T follicular helper cell (primary cell): ENCODE data around the gene PBX2.

Experiments used
- DNase-seq: peaks from one replicate; pipeline ENCODE4 v3.0.0-alpha.2; 2020; ENCODE audit warnings: low read depth

PBX2 gene

DNA sequence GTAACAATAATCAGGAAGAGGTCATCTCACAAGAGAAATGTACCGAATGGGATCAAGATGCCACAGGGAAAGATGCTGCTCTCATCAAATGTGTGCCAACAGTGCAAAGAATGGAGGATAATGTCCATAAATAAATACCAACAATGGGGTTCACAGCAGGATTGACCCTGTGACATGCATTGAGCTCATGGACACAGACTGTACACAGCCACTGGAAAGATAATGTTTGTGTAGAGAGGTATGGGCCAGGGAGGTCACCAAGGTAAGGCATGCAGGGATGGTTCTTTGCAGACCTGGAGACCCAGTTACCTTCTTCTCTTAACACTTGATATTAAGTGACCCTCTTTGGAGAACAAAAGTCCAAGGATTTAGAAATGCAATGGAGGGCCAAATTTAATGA, 15.6 kb downstream of the PBX2 start:
- DNase-seq = no peak

DNA sequence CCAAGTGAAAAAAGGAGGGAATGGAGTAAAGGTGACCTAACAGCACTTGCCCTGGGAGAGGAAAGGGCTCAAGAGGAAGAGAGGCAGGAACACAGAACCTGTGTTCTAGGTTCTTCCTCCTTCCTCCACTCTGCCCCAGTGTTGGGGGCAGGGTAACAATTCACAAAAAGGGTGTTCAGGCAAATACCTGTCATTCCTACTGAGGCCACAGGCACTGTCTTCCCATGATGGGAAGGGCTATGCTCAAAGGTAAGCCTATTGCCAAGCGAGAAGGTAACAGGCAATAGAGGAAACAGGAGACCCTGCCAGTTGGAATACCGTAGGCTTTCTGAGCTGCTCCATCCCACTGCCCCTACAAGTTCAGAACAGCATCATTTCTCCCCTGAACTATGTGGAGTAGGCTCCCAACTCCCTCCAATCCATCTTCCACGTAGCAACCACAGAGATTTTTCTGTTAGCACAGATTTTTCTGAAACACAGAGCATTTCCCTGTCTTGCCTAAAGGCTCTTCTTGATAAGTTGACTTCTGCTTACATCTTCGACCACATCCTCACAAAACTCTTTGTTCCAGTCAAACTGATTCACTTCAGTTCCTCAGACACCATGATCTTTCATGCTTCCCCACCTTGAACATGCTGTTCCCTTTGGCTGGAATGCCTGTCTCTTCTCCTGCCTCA, 16.8 kb downstream of the PBX2 start:
- DNase-seq = no peak

DNA sequence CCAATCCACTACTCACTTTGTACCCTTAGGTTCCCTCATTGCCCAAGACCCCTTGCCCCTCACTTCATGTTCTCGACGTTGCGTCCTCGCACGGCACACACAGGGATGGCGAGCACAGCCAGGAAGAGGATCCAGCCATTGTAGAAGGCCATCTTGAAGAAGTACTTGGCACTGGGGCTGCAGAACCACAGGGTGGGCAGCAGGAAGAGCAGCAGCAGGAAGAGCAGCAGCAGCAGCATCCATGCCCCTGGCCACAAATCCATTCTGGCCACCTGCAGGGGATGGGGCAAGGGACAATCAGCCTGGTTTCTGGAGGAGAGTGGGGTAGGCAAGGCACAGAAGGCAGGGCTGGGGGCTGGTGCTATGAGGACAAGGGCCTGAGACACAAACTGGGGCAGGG, 18.8 kb downstream of the PBX2 start:
- DNase-seq = no peak

DNA sequence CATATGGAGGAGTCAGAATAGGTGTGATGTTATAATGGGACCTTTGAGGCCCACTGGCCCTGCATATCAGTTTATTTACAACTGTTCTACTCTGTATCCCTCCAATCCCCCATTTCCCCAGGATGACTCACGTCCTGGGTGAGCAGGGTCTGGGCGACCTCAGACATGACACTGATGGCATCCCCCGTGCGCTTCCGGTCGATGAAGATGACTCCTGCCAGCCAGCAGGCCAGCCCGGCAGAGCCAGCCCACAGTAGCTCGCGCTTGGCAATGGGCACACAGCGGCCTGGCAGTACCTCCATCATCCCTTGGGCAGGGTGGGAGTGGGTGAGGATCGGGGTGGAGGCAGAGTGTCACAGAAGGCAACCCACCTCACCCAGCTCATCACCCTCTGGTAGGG, 19.7 kb downstream of the PBX2 start:
- DNase-seq = no peak

DNA sequence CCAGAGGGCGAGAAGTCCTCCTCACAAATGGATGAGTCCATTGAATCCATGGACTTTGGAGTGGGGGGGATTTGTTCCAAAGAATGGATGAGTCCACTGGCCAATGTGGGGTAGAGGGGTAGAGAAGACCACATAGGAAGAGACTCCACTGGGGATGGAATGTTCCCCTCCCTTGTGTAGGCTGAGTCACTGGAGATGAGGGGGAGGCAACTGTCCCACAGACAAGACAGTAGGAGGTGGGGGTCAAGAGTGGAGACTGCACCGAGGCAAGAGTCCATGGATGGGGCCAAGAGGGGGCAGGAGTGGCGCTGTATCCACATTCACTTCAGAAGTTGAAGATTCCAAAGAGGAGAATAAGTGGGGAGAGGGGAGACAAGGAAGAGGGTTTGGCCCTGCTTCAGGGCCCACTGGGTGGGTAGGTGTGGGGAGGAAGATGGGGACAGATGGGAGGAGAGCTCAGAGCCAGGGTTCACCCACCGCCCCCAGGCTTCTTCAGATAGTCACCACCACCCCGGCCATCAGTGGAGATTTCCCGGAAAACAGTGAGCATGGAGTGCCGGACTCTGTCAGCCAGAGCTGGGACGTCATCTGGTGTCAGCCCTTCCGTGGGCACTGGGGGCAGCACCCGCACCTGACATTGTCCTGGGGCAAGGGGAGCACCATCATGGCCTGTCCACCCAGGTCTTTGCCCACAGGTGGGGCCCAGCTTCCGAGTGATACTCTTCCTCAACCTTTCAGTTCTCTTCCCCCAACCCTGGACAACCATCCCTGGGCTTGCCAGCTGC, 21.0 kb downstream of the PBX2 start:
- no peak for DNase-seq

DNA sequence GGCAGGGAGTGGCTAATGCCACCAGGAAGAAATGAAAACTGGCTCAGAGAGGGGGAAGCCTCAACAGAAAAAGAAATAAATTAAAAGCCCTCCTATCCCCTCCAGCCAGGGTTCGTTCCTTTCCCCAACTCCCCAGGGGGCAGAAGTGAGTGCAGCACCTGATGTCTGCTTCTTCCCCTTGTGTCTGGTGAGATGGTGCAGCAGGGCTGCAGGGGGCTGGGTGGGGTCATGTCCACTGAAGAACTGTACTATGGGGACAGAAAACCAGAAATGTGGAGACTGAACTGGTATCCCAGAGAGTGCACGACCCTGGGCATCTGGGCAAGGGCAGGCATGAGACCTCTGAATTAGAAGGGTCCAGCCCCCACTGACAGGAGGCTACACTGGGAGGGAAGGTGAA, 21.7 kb downstream of the PBX2 start:
- DNase-seq = no peak

DNA sequence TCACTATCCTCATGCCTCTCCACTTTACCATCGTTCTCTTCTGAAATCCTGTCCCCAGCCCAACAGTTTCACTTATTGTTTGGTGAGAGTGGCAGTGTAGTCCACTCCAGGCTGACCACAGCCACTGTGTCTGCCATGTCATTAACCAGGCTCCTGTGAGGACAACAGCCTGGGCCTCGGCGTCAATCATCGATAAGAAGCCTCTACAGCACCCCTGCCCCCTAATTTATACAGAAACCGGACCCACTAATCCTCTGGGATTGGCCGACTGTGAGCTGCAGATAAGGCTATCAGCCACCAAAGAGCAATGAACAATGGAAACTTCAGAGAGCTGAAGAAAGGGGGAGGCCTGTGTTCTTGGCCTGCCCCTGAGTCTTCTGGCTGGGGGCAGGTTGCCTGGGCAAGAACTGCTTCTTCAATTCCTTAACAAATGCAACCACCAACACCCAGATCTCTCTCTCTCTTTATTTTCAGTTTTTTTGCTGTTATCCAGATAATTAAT, 22.2 kb downstream of the PBX2 start:
- DNase-seq = no peak

DNA sequence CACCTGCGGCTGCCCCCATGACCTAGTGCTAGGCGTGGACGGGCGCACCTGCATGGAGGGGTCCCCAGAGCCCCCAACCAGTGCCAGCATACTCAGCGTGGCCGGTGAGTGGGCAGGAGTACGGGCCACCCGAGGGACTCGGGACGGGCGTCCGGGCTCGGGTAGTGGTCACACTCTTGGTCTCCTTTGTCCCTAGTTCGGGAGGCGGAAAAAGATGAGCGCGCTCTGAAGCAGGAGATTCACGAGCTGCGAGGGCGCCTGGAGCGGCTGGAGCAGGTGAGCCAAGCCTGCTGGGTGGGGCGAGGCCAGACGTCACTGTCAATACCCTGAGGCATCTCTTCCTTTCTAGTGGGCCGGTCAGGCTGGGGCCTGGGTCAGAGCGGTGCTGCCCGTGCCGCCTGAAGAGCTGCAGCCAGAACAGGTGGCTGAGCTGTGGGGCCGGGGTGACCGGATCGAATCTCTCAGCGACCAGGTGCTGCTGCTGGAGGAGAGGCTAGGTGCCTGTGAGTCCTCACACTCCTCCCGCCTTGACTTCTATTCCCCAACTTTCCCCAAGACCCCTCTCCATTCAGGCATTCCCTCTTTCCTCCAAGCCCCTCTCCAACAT, 22.7 kb downstream of the PBX2 start:
- no peak for DNase-seq

DNA sequence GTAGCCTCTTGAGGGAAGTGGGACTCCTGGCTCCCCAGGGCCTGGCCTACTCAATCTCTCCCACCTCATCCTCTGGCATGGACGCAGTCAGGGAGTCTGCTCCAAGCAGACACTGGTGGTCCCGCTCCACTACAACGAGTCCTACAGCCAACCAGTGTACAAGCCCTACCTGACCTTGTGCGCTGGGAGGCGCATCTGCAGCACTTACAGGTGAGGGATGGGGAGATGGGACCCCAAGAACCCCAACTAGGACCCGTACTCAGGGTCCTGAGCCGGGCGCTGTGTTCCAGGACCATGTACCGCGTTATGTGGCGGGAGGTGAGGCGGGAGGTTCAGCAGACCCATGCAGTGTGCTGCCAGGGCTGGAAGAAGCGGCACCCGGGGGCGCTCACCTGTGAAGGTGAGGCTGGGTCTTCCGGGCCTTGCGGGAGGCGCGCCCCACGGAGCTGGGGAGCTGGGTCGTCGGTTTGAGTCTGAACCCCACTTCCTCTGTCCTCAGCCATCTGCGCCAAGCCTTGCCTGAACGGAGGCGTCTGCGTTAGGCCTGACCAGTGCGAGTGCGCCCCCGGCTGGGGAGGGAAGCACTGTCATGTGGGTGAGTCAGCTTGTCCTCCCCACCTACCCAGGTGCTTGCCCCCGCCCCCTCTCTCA, 23.5 kb downstream of the PBX2 start:
- DNase-seq = no peak

DNA sequence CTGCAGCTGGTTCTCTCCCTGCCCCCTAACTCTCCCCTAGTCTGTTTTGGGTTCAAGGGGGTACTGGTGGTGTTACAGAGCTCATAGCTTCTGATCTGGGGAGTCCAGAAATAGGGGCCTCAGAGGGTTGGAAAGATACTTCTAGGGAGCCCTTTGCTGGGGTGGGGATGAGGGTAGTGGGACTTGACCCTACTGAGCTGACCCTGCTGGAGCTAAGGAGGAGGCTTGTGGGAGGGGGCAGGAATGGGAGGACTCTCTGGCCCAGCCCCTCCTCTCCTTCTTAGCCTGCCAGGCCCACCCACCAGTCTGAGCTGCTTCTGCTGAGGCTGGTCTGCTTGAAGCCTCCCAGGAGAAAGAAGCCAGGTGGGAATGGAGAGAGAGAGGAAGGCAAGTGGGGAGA, 25.7 kb downstream of the PBX2 start, which contains the start of gene EGFL8:
EGFL8 (plus strand) TSS at position 301 of the 400 bp plus-strand sequence. CDS start 1,571 bp downstream, outside the sequence.
- no peak for DNase-seq

DNA sequence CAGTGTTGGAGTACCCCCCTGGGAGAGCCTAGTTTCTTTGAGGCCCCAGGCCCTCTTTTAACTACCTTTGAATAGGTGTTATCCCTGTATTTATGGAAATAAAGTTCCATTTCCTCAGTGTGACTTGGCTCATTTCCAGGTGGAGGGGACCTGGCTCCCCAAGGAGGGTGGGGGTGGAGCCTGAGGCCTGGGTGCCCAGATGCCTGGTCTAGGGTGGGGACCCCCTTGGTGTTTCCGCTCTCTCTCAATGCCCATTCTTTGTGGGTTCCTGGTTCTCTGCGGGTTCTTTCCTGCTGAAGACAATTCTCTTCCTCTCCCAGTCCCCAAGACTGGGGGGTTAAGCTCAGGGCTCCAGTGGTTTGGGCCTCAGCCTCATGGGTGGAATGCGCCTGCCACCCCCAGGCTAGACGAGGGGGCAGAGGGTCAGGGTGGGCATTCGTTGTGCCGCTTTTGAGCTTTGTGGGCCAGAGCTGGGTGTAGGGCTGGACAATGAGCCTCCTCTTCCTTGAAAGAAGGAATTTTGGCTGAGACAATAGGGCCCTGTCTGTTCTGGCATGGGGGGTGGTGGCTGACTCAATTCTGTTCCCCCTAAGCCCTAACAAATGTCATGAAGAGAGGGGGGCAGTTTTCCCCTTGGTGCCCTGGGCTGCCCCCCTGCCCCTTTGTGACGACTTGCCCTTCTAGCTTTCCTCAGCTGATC, 26.3 kb downstream of the PBX2 start:
- DNase-seq = no peak

DNA sequence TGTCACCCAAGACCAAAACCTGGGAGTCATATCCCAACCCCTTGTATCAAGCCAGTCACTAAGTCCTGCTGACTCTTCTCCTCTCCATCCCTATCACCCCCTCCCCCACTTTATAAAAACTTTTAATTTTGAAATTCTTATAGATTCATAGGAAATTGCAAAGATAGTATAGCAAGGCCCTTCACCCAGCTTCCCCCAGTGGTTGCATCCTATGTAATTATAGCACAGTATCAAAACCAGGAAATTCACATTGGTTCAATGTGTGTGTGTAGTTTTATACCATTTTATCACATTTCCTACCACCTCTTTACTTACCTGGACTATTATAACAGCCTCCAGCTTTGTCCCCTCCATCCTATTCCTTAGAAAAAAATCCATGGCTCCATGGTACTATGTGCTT, 31.9 kb downstream of the PBX2 start:
- DNase-seq = no peak

DNA sequence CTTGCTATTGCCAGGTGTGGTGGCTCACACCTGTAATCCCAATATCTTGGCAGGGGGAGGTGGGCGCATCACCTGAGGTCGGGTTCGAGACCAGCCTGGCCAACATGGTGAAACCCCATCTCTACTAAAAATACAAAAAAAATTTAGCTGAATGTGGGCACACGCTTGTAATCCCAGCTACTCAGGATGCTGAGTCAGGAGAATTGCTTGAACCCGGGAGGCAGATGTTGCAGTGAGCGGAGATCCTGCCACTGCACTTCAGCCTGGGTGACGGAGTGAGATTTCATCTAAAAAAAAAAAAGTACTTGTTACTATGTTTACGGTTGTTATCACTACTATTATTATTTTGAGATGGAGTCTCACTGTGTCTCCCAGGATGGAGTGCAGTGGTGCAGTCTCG, 33.1 kb downstream of the PBX2 start:
- DNase-seq = no peak

DNA sequence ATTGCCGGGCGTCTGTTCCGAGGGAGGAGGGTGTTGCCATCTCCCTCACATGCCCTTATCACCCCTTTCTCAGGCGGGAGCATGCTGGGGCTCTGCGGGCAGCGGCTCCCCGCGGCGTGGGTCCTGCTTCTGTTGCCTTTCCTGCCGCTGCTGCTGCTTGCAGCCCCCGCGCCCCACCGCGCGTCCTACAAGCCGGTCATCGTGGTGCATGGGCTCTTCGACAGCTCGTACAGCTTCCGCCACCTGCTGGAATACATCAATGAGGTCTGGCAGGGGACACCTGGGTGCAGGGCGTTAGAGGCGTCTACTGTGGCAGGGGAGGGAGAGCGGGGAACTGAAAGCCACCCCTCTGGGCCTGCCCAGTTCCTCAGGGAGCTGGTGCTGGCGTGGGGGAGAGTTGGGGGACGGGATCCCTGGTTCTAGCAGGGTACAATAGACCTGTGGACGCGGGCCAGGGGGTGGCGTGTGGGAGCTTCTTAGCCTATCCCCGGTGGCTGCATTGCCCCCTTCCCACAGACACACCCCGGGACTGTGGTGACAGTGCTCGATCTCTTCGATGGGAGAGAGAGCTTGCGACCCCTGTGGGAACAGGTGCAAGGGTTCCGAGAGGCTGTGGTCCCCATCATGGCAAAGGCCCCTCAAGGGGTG, 35.4 kb downstream of the PBX2 start:
- DNase-seq = peak; percentile 47

DNA sequence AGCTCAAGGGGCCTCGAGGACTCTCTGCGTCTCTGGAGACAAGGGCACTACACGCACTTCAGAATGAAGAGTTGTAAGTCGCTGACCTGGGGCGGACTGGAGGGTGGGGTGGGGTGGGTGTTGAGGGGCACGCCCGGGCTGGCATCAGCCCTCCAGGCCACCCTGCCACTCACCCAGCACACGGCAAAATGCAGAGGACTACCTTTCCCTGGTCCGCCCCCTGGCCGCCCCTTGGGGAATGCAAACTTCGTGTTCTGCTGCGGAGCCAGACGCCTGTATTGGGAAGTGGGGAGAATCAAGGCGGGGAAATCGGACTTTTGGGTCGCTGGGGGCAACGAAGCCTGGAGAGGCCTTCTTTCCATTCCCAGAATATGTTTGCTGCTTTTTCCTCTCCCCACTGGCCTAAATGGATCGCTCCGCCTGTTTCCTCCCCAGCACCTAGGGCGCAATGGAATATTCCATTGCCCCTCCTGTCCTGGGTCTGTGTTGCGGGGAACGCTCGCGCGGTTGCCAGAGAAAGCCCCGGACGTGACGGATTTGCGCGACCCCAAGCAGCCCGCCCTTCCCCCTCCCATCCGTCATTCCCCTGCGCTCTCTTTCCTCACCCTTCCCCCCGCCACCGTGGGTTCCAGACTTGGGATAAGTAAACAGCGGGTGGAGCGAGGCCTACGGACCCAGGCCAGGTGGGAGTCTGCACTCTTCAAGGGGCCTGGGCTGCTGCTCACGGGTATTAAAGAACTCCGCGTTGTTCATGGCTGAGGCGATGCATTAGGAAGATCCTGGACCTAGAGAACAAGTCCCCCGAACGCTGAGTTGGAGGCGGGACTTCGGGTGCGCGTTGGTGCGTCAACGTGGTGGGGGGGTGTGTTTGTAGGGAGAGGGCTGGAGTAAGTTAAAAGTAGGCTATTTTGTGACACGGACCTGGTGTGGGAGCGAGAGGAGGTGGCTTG, 36.2 kb downstream of the PBX2 start, which contains the start of gene PPT2:
PPT2 (plus strand) TSS at position 578 of the 950 bp plus-strand sequence. CDS start 454 bp downstream, outside the sequence.
- peak; percentile 57 for DNase-seq

DNA sequence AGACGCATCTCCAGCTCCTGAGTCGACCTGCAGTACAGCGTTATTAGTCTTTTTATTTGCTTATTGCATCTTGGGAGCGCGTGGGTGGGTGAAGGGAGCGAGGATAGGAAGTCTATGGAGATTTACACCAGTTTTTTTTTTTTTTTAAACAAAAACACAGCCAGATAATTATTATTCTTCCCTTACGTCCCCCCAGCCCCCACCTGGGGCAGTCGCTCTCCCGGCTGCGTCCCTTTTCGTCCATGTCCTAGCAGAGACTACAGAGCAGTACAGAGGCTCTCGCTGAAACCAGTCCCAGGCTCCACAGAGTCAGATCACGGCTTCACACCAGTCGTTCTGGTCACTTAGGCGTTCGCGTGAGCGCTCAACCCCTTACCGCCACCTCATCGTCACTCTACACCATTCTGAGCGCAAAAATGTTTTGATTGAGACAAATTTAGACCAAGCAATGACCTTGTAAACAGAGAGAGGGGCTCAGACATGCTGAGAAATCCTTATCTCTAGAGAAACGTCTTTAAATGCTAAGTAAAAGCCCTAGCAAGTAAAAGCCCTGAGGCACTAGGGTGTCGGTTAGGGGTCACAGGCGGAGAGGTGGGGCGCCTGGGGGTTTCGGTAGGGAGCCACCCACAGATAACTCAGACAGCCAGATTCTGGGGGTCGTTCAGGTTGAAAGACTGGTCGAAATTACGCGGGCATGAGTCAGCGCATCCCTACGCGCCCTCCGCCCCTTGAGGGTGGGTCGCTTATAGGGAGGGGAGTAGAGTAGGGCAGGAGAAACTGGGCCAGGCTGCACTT, 37.0 kb downstream of the PBX2 start:
- no peak for DNase-seq

DNA sequence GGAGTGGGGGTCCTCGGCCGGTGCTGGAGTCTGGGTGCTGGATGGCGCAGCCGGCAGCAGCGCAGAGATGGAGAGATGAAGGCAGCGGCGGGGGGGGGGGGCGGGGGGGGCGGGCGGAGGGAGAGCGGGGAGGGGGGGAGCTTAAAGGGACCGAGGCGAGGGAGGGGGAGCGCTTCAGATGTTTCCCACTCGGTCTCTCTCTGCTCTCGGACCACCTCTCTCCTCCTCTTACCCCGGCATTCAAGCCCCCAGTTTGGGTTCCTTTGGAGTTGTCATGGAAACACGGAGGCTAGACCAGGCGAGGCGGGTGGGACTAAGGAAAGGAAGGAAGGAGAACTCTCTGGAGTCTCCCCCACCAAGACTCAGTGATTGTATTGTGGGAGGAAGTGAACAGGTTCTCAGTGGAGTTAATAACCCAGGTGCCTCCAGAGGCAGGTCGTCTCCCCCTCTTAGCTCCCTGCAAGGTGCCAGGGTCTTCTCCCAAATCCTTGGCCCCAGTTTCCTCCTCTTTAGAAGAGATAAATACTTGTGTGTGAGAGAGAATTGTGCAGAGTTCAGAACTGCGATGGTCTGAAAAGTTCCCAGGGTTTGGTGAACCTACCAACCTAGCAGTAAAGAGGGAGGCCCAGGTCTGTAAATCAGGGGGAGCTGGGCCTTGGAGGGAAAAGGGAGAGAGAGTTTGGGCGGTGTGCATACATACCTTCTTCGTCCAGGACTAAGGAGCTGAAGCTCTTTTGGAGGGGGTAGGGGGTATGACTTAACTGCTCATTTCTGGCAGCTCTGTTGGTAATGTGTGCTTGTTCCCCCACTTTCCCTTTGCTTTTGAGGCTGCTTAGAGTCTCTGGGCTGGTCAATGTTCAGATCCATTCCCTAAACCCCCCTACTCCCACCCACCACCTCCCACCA, 37.9 kb downstream of the PBX2 start, which contains the start of gene PRRT1:
PRRT1 (minus strand) TSS at position 77 of the 906 bp plus-strand sequence. CDS start 112 bp downstream, outside the sequence.
- DNase-seq = no peak
